Left cardiac atrium (tissue), 4 donors: ENCODE measurements around the gene TSPAN13. TPM values are rescaled to one million over a fixed set of nuclear protein-coding genes. Genes with fewer than 3 reads are reported as not detected.

Experiments
- ATAC-seq, 2 donors: fragments of 200-7000 bp; cut with Tn5 transposase; one replicate each; pipeline ENCODE4 v1.9.1; 2020; ENCODE audit warnings: mild to moderate bottlenecking in 2 of 2, moderate library complexity in 2 of 2
- DNase-seq: peaks from one replicate; pipeline ENCODE4 v3.0.0-alpha.2; 2020
- intact Hi-C, 2 donors: fragments of 100-400 bp; cut with DNase I; formaldehyde crosslinking; loops; one replicate each; pipeline versions ENCODE4 v1.14.1 to v1.15.1; 2022 to 2023
- total RNA-seq, 2 donors: library from RNA; stranded (reverse); fragmentation: NEBNext Ultra II Directional; extraction: Animal tissue kit (Norgen Biotek cat#: 25700); gene quantifications; one replicate each; pipeline ENCODE4 v1.2.1, GENCODE V29; 2021
- donor health status: DM: no; HTN: yes; CAD: no.
- donor health status: DM: no; HTN: yes; CAD: no; lungs with severe emphysema.
- donor health status: DM: yes; HTN: yes; CAD: no.
- donor health status: Dilated cardiomyopathy.

TSPAN13 gene
- total RNA-seq, 2 donors from 2014 or later = 19.6 to 20.1 TPM

DNA sequence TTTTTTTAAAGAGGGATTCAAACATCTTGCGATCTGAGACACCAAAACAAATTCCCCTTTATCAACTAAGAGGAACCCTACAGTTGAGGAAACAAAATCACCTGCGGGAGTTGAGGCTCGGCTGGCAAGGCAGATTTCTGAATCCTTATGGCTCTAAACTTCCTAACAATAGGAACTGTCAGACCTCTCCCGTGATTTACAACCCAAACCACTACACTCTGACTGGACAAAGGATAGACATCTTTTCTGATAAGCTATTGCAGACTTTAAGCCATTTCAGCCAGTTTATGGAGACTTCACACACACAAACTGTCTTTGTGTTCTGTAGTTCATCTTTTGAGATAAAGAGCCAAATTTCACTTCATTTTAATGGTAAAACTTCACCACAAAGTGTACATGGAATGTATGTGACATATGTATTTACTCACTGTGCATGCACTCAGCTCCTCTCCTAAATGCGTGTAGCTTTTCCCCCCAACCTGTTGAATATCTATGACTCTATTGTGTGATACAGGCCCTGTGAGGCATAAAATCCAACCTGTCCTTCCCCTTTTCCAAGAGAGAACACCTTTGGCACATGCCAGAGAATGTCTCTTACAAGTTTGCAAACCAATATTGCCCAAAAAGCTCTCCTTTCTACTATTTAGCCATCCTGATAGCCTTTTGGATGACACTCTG is 15.4 kb upstream of the TSPAN13 start:
- ATAC-seq (no peak), DNase-seq (no peak)
- intact Hi-C loops = no loop called here

DNA sequence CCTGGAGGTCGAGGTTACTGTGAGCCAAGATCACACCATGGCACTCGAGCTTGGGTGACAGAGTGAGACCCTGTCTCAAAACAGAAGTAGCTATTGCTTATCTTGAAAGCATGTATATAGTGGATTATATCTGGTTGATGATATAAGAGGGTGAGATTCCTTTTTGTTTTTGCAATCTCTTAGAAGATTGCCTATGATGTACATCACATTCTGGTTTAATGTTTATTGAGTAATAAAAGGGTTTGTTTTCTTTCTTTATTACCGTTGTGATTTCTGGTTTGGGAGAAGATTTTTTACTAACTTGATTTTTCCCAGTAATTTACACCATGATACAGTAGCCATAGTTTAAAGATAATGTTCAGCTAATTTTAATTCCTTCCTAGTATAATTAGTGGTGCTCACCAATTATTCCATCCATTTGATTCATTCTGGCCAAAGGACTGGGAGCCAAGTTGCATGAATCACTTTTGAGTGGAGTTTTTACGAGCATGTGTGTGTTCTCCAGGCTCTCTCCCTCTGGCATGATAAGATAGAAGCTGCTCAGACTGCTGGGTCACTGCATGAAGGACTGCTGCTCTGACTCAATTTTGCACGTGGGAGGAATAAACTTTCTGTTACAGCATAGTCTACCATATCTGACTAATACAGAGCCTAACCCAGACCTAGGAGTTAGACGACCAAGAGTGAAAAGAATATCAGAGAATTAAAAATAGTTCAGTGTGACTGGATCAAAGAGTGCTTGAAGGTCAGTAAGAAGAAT is 13.5 kb upstream of the TSPAN13 start:
- peak; percentile 61 for DNase-seq
- peak; percentile 92 to 99 for ATAC-seq
- intact Hi-C loops = no loop called here

DNA sequence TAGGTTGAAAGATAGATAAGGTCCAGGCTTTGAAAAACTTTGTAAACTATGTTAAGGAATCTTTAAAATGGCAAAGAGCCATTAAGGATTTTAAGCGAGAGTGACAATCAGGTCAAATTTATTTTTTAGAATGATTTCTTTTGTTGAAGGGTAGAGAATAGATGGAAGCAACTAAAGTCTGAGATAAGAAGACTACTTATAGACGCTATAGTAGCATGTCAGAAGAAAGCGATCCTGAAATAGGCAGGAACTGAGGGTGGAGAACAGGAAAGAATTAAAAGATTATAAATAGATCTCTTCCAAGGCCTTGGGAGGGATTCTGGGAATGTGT is 13.0 kb upstream of the TSPAN13 start:
- ATAC-seq (peak in 1 of 2 donors; percentile 3), DNase-seq (no peak)
- intact Hi-C loops = no loop called here

DNA sequence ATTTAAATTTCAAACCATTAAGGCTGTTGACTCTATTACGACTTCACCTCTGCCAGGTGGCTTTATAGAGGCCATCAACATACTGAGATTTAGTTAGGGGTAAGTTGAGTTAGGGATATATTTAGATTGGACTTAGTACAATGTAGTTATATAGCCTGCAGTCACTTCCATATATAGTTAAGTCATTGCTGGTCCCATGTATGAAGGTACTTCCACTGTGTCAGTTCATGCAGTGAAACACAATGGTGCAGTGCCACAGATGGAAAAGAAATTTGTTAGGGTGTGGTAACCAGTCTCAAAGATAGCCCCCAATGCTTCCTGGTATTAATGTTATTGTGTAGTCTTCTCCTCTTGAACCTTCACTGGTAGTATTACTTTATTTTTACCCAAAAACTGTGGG is 12.6 kb upstream of the TSPAN13 start:
- intact Hi-C loops = no loop called here
- ATAC-seq (peak in 1 of 2 donors; percentile 2), DNase-seq (no peak)

DNA sequence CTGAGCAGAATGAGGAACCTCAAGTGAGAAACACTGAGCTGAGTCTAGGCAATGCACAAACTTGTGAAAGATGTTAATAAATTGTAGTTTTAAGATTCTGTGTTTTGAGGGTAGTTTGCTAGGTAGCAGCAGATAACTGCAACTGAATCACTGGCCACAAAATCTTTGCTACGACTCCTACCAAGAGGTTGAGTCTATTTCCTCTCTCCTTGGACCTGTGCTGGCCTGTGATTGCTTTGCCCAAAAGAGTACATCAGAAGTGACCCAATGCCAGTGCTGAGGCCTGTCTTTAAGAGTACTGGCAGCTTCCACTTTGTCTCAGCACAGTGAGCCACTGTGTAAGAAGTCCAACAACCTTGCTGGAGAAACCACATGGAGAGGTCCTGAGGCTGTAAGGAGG is 11.9 kb upstream of the TSPAN13 start:
- DNase-seq = no peak
- intact Hi-C loops = no loop called here
- no peak for ATAC-seq

DNA sequence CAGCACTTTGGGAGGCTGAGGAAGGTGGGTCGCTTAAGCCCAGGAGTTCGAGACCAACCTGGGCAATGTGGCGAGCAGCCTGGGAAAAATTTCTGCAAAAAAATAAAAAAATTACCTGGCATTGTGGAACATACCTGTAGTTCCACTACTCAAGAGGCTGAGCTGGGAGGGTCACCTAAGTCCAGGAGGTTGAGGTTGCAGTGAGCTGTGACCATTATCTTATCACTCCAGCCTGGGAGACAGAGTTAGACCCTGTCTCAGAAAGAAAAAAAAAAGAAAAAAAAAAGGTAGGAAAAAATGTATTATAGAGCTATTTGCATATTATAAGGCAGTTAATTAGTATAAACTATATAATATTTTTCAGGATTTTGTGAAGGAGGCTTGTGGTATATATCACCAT is 11.0 kb upstream of the TSPAN13 start:
- ATAC-seq (no peak), DNase-seq (no peak)
- intact Hi-C loops = no loop called here

DNA sequence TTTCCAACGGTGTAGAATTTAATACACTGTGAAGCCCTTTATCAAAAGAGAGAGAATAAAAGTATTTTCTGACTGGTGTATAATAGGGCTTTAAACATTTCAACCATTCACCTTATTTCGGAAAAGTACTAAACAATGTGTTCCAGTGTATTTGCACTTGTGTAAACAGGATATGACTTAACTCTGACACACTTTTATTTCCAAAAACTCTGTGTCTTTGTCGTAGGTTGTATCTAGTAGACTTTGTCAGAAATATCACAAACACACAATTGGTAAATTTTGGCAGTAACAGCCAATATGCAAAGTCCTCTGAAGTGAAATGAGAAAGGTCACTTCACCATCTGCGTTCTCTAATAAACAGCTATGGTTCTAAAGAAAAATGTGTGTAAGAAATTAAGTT is 10.3 kb upstream of the TSPAN13 start:
- no peak for ATAC-seq
- no peak for DNase-seq
- intact Hi-C loops = no loop called here

DNA sequence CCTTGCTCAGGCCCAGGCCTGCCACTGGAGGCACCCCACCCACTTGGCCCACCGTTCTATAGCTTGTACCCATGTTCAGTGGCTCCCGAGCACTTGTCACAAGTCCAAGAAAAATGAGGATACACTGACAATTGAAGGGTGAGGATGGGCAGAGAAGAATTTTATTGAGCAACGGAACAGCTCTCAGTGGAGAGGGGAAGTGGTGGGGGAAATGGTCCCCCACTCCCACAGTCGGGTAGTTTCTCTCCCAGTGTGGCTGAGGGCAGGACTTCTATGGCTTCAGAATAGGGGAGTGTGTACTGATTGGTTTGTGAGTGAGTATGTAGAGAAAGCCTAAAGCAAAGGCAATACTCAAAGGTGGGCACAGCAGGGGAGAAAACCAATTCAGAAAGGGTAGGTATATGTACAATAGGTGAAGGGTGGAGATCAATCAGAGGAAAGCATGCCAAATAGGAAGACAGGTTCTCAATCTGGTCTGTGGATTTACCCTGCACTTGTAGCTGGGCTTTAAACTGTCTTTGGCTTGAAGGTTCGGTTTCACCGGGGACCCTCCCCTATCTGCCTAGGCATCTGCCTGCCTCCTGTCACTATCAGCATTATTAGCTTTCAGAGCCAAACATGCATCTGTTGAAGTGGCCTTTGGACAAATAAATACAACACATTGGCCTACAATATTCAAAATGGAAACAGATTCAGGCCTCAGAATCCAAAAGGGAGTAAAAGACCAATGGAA is 8.9 kb upstream of the TSPAN13 start:
- DNase-seq (no peak), ATAC-seq (no peak)

DNA sequence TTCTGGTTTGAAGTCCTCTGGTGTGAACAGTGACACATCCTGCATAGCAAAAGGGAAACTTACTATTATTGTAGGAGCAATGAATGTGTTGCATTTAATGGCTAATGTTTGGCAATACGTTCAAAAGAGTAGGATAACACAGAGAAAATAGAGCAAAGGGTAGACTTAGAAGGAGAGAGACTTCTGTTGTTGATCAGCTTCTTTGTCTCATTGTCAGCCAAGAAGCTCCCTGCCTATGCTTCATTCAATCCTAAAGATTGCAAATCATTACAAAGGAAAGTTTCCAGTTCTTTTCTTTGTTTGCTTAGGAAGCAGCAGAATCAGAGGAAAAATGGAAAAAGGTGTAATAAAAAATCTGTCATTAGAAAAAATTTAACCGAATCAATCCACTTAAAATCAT is 7.9 kb upstream of the TSPAN13 start:
- intact Hi-C loops = no loop called here
- DNase-seq = no peak
- no peak for ATAC-seq

More for the DNA sequence above, 8.9 kb upstream of the TSPAN13 start:
- intact Hi-C loops = no loop called here

DNA sequence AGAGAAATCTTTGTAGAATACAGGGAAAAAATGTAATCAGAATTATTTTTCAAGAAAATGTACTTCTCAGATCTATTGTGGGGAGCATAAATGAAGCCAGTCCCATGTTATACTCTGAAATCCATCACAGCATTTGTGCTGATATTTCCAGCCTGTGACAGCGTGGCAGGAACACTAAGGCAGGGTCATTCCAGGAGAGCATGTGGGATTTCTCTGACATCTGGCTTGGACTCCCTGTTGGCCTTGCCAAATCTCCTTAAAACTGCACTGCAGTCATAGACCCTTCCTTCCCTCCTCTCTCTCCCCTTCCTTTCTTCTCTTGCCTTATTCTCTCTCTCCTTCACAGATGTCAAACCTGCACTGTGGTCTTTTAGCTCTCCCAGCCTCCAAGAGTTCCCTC is 6.5 kb upstream of the TSPAN13 start:
- intact Hi-C loops = no loop called here
- peak; percentile 25 for DNase-seq
- ATAC-seq = peak; percentile 91 to 94

DNA sequence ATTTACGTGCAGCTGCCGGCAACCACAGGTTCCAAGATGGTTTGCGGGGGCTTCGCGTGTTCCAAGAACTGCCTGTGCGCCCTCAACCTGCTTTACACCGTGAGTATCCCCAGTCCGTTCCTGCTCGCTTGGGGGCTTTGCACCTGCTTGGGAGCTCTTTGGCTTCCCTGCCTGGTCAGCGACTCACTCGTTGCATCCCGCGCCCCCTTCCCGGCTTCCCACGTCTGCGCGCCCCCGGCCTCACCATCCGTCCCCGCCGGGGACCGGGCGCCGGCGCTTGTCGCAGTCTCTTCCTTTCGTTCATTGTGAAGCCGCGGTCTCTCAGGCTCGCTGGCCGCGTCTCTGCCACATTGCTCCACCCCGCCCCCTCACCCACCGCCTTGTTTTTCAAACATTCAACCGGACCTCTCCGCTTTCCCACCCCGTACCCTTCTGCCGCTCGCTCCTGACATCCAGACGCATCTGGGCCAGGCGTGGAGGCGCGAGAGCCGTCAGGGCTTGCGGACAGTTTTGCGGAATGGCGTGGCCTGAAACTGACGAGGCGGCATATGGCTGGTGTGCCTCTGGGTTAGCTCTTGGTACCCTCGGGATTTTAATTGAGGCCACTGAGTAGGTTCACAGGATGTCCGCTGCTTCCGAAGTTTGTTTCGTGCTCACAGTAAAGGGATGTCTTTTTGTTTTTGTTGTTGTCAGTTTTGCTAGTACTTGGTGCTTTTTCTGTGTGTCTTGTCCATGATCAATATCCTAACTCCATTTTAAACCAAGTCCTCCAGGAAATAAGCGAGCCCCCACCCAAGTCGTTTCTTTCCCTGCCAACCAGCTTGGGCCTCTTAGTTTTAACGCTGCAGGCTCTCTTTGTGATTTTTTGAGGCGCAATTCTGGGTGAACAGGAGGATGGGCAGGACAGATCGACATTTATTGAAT is 639 bp downstream of the TSPAN13 start:
- intact Hi-C loops = no loop called here
- ATAC-seq (peak; percentile 60 to 67), DNase-seq (peak; percentile 40)

DNA sequence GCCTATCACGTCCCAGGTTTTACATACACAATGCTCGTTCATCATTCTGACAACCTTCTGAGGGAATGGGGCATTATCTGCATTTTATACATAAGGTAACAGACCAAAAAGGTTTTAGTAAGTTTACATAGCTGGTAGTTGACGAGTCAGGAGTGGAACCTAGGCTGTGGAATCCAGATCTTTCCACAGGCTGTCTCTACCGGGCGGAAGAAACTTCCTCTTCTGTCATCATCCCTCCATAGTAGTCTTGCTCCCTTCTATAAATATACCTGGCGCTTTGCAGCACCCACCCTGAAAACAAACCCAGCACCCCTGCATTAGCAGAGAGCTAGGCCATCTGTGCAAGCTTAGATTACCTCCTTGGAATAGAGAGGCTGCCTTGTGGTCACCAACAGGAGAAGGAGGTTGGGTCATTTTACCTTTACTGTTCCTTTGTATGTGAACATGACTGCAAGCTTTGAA is 1.3 kb downstream of the TSPAN13 start:
- ATAC-seq = no peak
- intact Hi-C loops = no loop called here

DNA sequence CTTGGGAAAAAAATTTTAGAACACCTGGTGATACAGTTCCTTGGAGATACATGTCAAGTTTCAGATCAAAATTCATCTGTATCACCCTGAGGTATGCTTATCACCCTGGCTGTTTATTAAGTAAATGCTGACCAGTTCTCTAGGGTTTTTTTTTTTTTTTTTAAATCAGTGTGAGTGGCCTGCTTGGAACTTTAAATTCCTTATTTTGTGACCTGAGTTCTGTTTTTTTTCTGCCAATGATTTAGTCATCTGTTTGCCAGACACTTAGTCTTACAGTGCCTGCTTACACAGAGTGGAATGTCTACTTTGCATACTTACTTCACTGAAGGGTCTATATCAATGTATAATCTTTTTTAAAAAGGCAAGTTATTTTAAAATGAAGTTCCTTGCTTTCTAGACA is 1.8 kb downstream of the TSPAN13 start:
- no peak for ATAC-seq
- DNase-seq = no peak
- intact Hi-C loops = no loop called here

More for the DNA sequence above, 1.3 kb downstream of the TSPAN13 start:
- no peak for DNase-seq

DNA sequence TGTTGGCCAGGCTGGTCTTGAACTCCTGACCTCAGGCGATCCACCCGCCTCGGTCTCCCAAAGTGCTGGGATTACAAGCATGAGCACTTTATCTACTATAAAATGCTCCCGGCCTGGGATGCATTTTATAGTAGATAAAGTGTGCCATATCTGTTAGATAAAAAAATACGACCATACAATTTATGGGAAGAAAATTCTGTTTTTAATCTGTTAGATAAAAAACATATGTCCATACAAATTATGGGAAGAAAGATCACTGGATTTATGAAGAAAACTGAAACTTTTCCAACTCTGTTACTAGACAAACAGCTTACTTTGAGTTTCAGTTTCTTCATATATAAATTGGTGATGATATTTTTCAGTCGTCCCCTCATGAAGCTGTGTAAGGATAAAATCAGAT is 4.5 kb downstream of the TSPAN13 start:
- DNase-seq = no peak
- ATAC-seq = no peak
- intact Hi-C loops = no loop called here

DNA sequence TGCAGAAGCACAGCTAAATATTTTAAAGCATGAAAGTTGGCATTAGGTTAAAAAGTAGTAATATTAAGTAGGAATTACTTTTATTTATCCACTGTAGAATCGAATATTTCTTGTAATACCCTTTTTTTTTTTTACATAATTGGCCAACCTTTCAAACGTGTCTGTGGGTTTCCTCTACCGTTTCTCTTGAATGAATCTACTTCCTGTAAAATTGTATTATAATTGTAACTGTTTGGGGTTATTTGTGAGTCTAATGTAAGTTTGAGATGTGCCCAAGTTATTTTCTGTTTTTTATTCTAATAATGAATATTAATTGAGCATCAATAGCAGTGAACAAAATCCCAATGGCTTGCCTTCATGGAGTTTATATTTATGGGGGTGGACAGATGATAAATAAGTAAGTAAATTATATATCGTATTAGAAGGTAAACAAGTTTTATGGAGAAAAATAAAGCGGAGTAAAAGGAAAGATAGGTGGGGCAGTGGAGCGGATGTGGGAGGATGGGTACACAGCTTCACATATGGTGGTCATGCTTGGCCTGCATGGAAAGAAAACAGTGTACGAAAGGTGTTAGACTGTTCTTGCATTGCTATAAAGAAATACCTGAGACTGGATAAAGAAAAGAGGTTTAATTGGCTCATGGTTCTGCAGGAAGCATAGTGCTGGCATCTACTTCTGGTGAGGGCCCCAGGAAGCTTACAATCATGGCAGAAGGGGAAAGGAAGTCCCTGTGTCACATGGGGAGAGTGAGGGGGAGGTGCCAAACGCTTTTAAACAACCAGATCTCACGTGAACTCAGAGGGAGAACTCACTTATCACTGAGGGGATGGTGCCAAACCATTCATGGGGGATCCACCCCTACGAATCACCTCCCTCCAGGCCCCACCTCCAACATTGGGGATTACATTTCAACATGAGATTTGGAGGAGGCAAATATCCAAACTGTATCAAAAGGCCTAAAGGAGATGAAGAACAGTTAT is 5.4 kb downstream of the TSPAN13 start:
- no peak for ATAC-seq
- DNase-seq = no peak
- intact Hi-C loops = no loop called here

DNA sequence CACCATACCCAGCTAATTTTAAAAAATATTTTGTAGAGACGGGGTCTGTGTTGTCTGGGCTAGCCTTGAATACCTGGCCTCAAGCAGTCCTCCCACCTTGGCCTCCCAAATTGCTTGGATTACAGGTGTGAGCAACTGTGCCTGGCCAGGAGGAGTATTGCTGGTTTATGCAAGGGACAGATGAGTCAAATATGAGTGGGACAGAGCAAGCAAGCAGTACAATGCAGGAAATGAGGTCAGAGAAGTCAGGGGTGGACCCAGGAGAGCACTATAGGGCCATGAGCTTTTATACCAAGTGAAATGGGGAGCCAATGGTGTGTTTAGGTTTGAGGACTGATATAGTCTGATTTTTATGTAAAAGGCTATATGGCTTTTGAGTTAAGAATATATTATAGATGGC is 6.3 kb downstream of the TSPAN13 start:
- intact Hi-C loops = no loop called here
- ATAC-seq (no peak), DNase-seq (no peak)

DNA sequence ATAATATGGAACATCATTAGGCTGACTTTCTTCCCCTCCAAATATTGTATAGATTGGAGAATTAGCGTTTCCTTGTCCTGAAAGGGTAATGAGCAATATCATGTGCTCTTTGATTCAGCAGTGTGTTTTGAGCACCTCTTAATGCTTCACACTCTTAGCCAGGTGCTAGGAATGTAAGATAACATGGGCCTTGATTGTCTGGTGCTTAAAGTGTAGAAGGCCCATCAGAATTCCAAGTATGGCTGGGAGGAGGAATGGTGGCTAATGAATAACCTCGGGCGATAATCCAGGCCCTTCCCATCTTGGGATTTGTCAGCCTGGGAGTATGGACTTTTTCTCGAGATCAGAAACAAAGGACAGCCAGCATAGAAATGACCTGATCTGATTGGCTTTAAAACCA is 8.6 kb downstream of the TSPAN13 start:
- ATAC-seq = no peak
- no peak for DNase-seq
- intact Hi-C loops = no loop called here

DNA sequence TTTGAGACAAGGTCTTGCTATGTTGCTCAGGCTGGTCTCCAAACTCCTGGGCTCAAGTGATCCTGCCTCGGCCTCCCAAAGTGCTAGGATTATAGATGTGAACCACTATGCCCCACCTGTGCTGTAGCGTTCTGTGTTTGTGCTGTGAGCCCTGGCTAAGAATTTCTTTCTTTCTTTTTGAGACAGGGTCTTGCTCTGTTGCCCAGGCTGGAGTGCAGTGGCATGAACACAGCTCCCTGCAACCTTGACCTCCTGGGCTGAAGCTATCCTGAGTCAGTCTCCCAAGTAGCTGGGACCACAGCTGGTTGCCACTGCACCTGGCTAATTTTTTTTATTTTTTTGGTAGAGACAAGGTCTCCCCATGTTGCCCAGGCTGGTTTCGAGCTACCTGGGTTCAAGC is 11.4 kb downstream of the TSPAN13 start:
- intact Hi-C loops = no loop called here
- DNase-seq (no peak), ATAC-seq (no peak)
